IMR-90 (cell line): ENCODE measurements around the gene NTSR1. TPM values are rescaled to one million over a fixed set of nuclear protein-coding genes. Genes with fewer than 3 reads are reported as not detected.

Experiments used
- ATAC-seq: fragments of 200-7000 bp; cut with Tn5 transposase; 2 replicates; pipeline ENCODE4 v1.9.1; 2020; ENCODE audit warnings: low read depth, mild to moderate bottlenecking, moderate library complexity
- BruUV-seq: library from RNA; stranded (reverse); fragments of 400-500 nt; replicated peaks from 2 replicates; lab custom pipeline; 2021; lab: Mats Ljungman, UMichigan
- CTCF ChIA-PET: fragments of 300-600 bp; formaldehyde crosslinking; extraction: SDS; loops from one replicate; lab custom pipeline; 2021; ENCODE audit warnings: antibody characterized with exemption; lab: Yijun Ruan, JAX
- POLR2A ChIA-PET: fragments of 300-600 bp; sonication (Branson Sonifier 250); formaldehyde crosslinking; loops from one replicate; lab custom pipeline; 2022; ENCODE audit warnings: antibody characterized with exemption; ENCODE audit not compliant: unreplicated experiment; lab: Charles Lee
- DNase-seq: peaks from one replicate; pipeline ENCODE4 v3.0.0; 2013
- H2AFZ ChIP-seq: replicated peaks from 2 replicates; pipeline ENCODE3; 2013; ENCODE audit warnings: low read length, mild to moderate bottlenecking; ENCODE audit not compliant: poor library complexity
- H2AK5ac ChIP-seq: 2 replicates; pipeline ENCODE4 v1.6.1; 2013; ENCODE audit warnings: low read depth, low read length, inconsistent platforms
- H2AK9ac ChIP-seq: replicated peaks from 2 replicates; pipeline ENCODE3; 2013; ENCODE audit warnings: mild to moderate bottlenecking, low read depth, low read length, moderate library complexity; ENCODE audit not compliant: poor library complexity
- H2BK120ac ChIP-seq: 2 replicates; pipeline ENCODE4 v1.6.1; 2013; ENCODE audit warnings: low read depth, low read length, inconsistent platforms
- H2BK15ac ChIP-seq: 3 replicates; pipeline ENCODE4 v1.6.1; 2013; ENCODE audit warnings: low read depth, low read length, inconsistent platforms
- H2BK20ac ChIP-seq: 2 replicates; pipeline ENCODE4 v1.6.1; 2013; ENCODE audit warnings: low read depth, mild to moderate bottlenecking, inconsistent platforms, low read length, moderate library complexity
- H2BK5ac ChIP-seq: 2 replicates; pipeline ENCODE4 v1.6.1; 2013; ENCODE audit warnings: mild to moderate bottlenecking, low read depth, low read length, inconsistent platforms; ENCODE audit not compliant: poor library complexity, severe bottlenecking
- H3K14ac ChIP-seq: replicated peaks from 2 replicates; pipeline ENCODE4 v1.6.1; 2013; ENCODE audit warnings: low read depth, low read length, inconsistent platforms
- H3K18ac ChIP-seq: 2 replicates; pipeline ENCODE4 v1.6.1; 2013; ENCODE audit warnings: low read depth, low read length, control low read depth
- H3K23ac ChIP-seq: 2 replicates; pipeline ENCODE4 v1.6.1; 2013; ENCODE audit warnings: low read depth, low read length, inconsistent platforms
- H3K27ac ChIP-seq: 2 replicates; pipeline ENCODE4 v1.5.1; 2013; ENCODE audit warnings: mild to moderate bottlenecking, control low read depth, low read length; ENCODE audit not compliant: insufficient read depth
- H3K27me3 ChIP-seq: 2 replicates; pipeline ENCODE4 v1.6.1; 2013; ENCODE audit warnings: low read length; ENCODE audit not compliant: control insufficient read depth, insufficient read depth
- H3K36me3 ChIP-seq: 2 replicates; pipeline ENCODE4 v1.6.1; 2013; ENCODE audit warnings: low read length, mixed read lengths; ENCODE audit not compliant: control insufficient read depth, insufficient read depth
- H3K4ac ChIP-seq: 2 replicates; pipeline ENCODE4 v1.6.1; 2013; ENCODE audit warnings: low read depth, low read length, inconsistent platforms
- H3K4me1 ChIP-seq: 2 replicates; pipeline ENCODE4 v1.6.1; 2013; ENCODE audit warnings: low read length, mixed read lengths; ENCODE audit not compliant: control insufficient read depth, insufficient read depth
- H3K4me2 ChIP-seq: 2 replicates; pipeline ENCODE4 v1.6.1; 2013; ENCODE audit warnings: low read depth, mild to moderate bottlenecking, control low read depth, low read length, moderate library complexity
- H3K4me3 ChIP-seq: 2 replicates; pipeline ENCODE4 v1.5.1; 2013; ENCODE audit warnings: low read depth, mild to moderate bottlenecking, control low read depth, low read length, moderate library complexity; ENCODE audit not compliant: insufficient read depth
- H3K56ac ChIP-seq: 2 replicates; pipeline ENCODE4 v1.6.1; 2013; ENCODE audit warnings: low read length, inconsistent platforms; ENCODE audit not compliant: insufficient read depth; ENCODE audit errors: extremely low read depth
- H3K79me1 ChIP-seq, 2 experiments: 2 replicates each; pipeline ENCODE4 v1.6.1; 2013; ENCODE audit warnings: low read length in 2 of 2, inconsistent platforms in 1 of 2, low read depth in 1 of 2
- H3K9ac ChIP-seq: 2 replicates; pipeline ENCODE4 v1.6.1; 2013; ENCODE audit warnings: low read depth, low read length, control low read depth
- H3K9me1 ChIP-seq: 2 replicates; pipeline ENCODE4 v1.6.1; 2013; ENCODE audit warnings: low read length, inconsistent platforms; ENCODE audit not compliant: insufficient read depth
- H3K9me3 ChIP-seq: 2 replicates; pipeline ENCODE4 v1.6.1; 2013; ENCODE audit warnings: low read length; ENCODE audit not compliant: control insufficient read depth, insufficient read depth
- H4K20me1 ChIP-seq: 2 replicates; pipeline ENCODE4 v1.6.1; 2013; ENCODE audit warnings: low read length, inconsistent platforms; ENCODE audit not compliant: insufficient read depth
- H4K5ac ChIP-seq: 2 replicates; pipeline ENCODE4 v1.6.1; 2013; ENCODE audit warnings: mild to moderate bottlenecking, low read depth, low read length, control low read depth
- H4K8ac ChIP-seq, 2 experiments: 2 replicates each; pipeline ENCODE4 v1.6.1; 2013; ENCODE audit warnings: low read depth in 2 of 2, low read length in 2 of 2, control low read depth in 1 of 2, inconsistent platforms in 1 of 2
- H4K91ac ChIP-seq: 2 replicates; pipeline ENCODE4 v1.6.1; 2013; ENCODE audit warnings: low read depth, low read length, inconsistent platforms; ENCODE audit not compliant: insufficient read depth
- BHLHE40 ChIP-seq: fragments of 150-350 bp; IDR thresholded peaks from 2 replicates; pipeline ENCODE4 v1.6.1; 2016; ENCODE audit warnings: mild to moderate bottlenecking, low read depth, low read length
- CEBPB ChIP-seq: IDR thresholded peaks from 2 replicates; pipeline ENCODE4 v1.6.1; 2012; ENCODE audit warnings: low read depth, low read length, improper control_type of control experiment
- CHD1 ChIP-seq: IDR thresholded peaks from 2 replicates; pipeline ENCODE4 v1.6.1; 2012; ENCODE audit warnings: low read depth, low read length, improper control_type of control experiment
- FOS ChIP-seq: fragments of 150-350 bp; IDR thresholded peaks from 2 replicates; pipeline ENCODE4 v1.6.1; 2016; ENCODE audit warnings: low read depth, low read length
- MAFK ChIP-seq: IDR thresholded peaks from 2 replicates; pipeline ENCODE4 v1.6.1; 2012; ENCODE audit warnings: low read depth, low read length, improper control_type of control experiment
- MAZ ChIP-seq: IDR thresholded peaks from 2 replicates; pipeline ENCODE4 v1.6.1; 2012; ENCODE audit warnings: low read depth, mild to moderate bottlenecking, low read length, improper control_type of control experiment, moderate library complexity, borderline replicate concordance
- NFE2L2 ChIP-seq: fragments of 150-350 bp; IDR thresholded peaks from 2 replicates; pipeline ENCODE4 v1.6.1; 2016; ENCODE audit warnings: low read depth, mild to moderate bottlenecking, low read length
- POLR2A ChIP-seq: IDR thresholded peaks from 2 replicates; pipeline ENCODE4 v1.6.1; 2012; ENCODE audit warnings: mild to moderate bottlenecking, low read depth, low read length
- RAD21 ChIP-seq: IDR thresholded peaks from 2 replicates; pipeline ENCODE4 v1.6.1; 2012; ENCODE audit warnings: low read length, improper control_type of control experiment
- RCOR1 ChIP-seq: IDR thresholded peaks from 2 replicates; pipeline ENCODE4 v1.6.1; 2012; ENCODE audit warnings: mild to moderate bottlenecking, low read length, improper control_type of control experiment; ENCODE audit not compliant: insufficient replicate concordance
- RFX5 ChIP-seq: IDR thresholded peaks from 2 replicates; pipeline ENCODE4 v1.8.0; 2012; ENCODE audit warnings: low read depth, mild to moderate bottlenecking, low read length, moderate library complexity
- SMC3 ChIP-seq: fragments of 150-350 bp; IDR thresholded peaks from 2 replicates; pipeline ENCODE4 v1.6.1; 2016; ENCODE audit warnings: low read depth, mild to moderate bottlenecking, antibody characterized with exemption, low read length, moderate library complexity
- WGBS, 2 experiments: methylation state at CpG; one replicate each; pipeline versions ENCODE4 v1.1.5 to v1.1.7; 2013; ENCODE audit warnings: missing lambda C conversion rate in 2 of 2; ENCODE audit not compliant: insufficient read length in 1 of 2; ENCODE audit errors: extremely low coverage in 2 of 2; 5-methylcytosine and 5-hydroxymethylcytosine counted together
- dilution Hi-C: fragments of 300-500 bp; cut with HindIII; formaldehyde crosslinking; loops from one replicate; pipeline ENCODE4 v1.14.3; 2018; ENCODE audit warnings: low sequenced_read_pairs; ENCODE audit not compliant: unreplicated experiment
- in situ Hi-C: fragments of 300-500 bp; cut with MboI; formaldehyde crosslinking; loops from 3 replicates; pipeline ENCODE4 v1.14.3; 2019; ENCODE audit warnings: low sequenced_read_pairs, inconsistent platforms, mixed read lengths
- intact Hi-C: fragments of 100-400 bp; cut with micrococcal nuclease; formaldehyde crosslinking; loops from 2 replicates; pipeline ENCODE4 v1.10.0; 2022
- polyA plus RNA-seq, 3 experiments: library from polyadenylated mRNA; depleted of rRNA; stranded (reverse); fragments of >200 nt; gene quantifications; 2 replicates each; pipeline ENCODE4 v1.2.3, GENCODE V29; 2012; ENCODE audit warnings: low replicate concordance in 1 of 3
- total RNA-seq: library from RNA; depleted of rRNA; stranded (reverse); fragments of >200 nt; gene quantifications from 2 replicates; pipeline ENCODE4 v1.2.3, GENCODE V29; 2012
- TF ChIP-seq, protein P1 (sequence below): fragments of 150-350 bp; IDR thresholded peaks from 2 replicates; pipeline ENCODE4 v1.6.1; 2017; ENCODE audit warnings: mild to moderate bottlenecking, antibody characterized with exemption, low read length, low read depth
- TF ChIP-seq, protein P2 (sequence below): fragments of 150-350 bp; IDR thresholded peaks from 2 replicates; pipeline ENCODE4 v1.6.1; 2016; ENCODE audit warnings: low read depth, mild to moderate bottlenecking, low read length, moderate library complexity, borderline replicate concordance
- TF ChIP-seq, protein P3 (sequence below): conservative IDR thresholded peaks from 2 replicates; pipeline ENCODE4 v1.5.1; 2012; ENCODE audit warnings: mild to moderate bottlenecking, low read depth, low read length, improper control_type of control experiment

The NTSR1 gene
- total and polyA plus RNA-seq, 2 of the 4 experiments (the other 2 are of a cell fraction), result 0.54 to 1.8 TPM

DNA sequence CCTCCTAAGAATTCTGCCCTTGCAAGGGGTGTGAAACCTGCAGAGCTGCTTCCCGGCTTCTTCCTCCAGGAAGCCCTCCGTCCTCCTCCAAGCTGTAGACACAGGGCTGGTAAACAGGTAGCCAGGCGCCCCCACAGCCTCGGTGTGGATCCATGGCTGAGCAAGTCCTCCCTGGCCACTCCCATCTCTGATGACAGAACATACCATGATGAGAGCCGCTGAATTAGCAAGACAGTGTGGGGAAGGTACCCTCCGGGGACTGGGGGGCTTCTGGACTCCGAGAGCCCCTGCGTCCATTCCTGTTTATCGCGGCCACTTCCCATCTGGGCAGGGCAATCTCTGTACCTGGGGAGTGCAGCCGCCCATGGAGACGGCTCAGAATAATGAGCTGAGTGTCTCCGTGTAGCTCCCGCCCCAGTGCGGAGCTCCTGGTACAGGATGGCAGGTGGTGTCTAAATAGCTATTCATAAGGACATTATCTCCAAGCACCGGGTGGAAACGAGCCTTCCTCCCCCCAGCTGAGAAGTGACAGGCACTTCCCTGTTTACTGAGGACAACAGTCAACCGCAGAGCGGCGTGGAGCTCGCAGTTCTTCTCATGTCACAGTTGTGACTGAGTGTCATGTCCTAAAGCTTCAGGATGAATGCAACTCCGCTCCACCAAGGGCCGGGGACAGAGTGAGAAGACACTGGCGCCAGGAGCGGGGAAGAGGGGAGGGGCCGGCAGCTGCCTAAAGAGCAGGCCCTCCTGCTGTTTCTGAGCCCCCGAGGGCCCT is 22.7 kb upstream of the NTSR1 start:
- Histone ChIP-seq H3K18ac (no peak overlapping the region), H4K91ac (no peak overlapping the region), H2AK5ac (no peak overlapping the region), H3K27me3 (peaks cover 33% of the 10 kb centered on the region), H4K20me1 (no peaks in the 10 kb centered on the region), H3K56ac (no peak overlapping the region), H3K14ac (no peak overlapping the region), H3K9ac (no peak overlapping the region), H4K5ac (no peak overlapping the region), H2AK9ac (no peak overlapping the region), H3K36me3 (no peaks in the 10 kb centered on the region), H2BK20ac (no peak overlapping the region), H3K27ac (no peak overlapping the region), H2BK15ac (no peak overlapping the region), H3K79me1 (no peaks in the 10 kb centered on the region), H2BK120ac (no peak overlapping the region), H3K9me3 (no peaks in the 10 kb centered on the region; the same call in 1 of the 2 replicates), H3K23ac (no peak overlapping the region), H4K8ac (no peak overlapping the region), H3K9me1 (no peaks in the 10 kb centered on the region), H3K4me2 (no peak overlapping the region), H2BK5ac (no peak overlapping the region), H3K4ac (no peak overlapping the region), H3K4me1 (no peaks in the 10 kb centered on the region), H3K4me3 (no peak overlapping the region), H2AFZ (peak overlapping the region; percentile 67)
- intact Hi-C loops (no loop called here), dilution Hi-C loops (no loop called here), in situ Hi-C loops (loop anchor here (25.0 kb wide), 1 partner anchor 326 kb away; the partner anchor contains the start of gene BHLHE23)
- 58% methylated on average over 5 of the region's 27 CpGs; no CpG with 5 or more reads in 1 of the 2 experiments for WGBS, 2 experiments
- ChIA-PET POLR2A (interaction anchor here (0.7 kb wide), 1 partner anchor 108 kb away, joined by 8 read pairs; no protein-coding TSS in a partner anchor), CTCF (interaction anchor here (1.0 kb wide), 1 partner anchor 106 kb away, joined by 3 read pairs; no protein-coding TSS in a partner anchor)
- ATAC-seq, result no peak
- DNase-seq, result no peak
- BruUV-seq, result no TSS peak
- TF ChIP-seq POLR2A (no peak), BHLHE40 (no peak), RCOR1 (no peak), RFX5 (no peak), RAD21 (no peak), MAFK (no peak), FOS (no peak), NFE2L2 (no peak), CHD1 (no peak), SMC3 (no peak), MAZ (no peak), CEBPB (no peak)
- TF ChIP-seq, protein P1, sequence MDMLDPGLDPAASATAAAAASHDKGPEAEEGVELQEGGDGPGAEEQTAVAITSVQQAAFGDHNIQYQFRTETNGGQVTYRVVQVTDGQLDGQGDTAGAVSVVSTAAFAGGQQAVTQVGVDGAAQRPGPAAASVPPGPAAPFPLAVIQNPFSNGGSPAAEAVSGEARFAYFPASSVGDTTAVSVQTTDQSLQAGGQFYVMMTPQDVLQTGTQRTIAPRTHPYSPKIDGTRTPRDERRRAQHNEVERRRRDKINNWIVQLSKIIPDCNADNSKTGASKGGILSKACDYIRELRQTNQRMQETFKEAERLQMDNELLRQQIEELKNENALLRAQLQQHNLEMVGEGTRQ, result no peak
- TF ChIP-seq, protein P2, sequence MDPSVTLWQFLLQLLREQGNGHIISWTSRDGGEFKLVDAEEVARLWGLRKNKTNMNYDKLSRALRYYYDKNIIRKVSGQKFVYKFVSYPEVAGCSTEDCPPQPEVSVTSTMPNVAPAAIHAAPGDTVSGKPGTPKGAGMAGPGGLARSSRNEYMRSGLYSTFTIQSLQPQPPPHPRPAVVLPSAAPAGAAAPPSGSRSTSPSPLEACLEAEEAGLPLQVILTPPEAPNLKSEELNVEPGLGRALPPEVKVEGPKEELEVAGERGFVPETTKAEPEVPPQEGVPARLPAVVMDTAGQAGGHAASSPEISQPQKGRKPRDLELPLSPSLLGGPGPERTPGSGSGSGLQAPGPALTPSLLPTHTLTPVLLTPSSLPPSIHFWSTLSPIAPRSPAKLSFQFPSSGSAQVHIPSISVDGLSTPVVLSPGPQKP, result no peak
- TF ChIP-seq, protein P3, sequence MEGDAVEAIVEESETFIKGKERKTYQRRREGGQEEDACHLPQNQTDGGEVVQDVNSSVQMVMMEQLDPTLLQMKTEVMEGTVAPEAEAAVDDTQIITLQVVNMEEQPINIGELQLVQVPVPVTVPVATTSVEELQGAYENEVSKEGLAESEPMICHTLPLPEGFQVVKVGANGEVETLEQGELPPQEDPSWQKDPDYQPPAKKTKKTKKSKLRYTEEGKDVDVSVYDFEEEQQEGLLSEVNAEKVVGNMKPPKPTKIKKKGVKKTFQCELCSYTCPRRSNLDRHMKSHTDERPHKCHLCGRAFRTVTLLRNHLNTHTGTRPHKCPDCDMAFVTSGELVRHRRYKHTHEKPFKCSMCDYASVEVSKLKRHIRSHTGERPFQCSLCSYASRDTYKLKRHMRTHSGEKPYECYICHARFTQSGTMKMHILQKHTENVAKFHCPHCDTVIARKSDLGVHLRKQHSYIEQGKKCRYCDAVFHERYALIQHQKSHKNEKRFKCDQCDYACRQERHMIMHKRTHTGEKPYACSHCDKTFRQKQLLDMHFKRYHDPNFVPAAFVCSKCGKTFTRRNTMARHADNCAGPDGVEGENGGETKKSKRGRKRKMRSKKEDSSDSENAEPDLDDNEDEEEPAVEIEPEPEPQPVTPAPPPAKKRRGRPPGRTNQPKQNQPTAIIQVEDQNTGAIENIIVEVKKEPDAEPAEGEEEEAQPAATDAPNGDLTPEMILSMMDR, result no peak
